Keratinocyte (primary cell): ENCODE data around the gene GIPC1. TPM values are rescaled to one million over a fixed set of nuclear protein-coding genes. Genes with fewer than 3 reads are reported as not detected.

ENCODE experiments used
- DNase-seq: peaks from one replicate; pipeline ENCODE4 v3.0.0-alpha.2; 2011; ENCODE audit warnings: low read depth, missing footprints, low spot score
- FAIRE-seq: peaks from 2 replicates; lab custom pipeline; 2011; peaks lifted over from hg19 to GRCh38; lab: Jason Lieb, UNC
- H2AFZ ChIP-seq: 2 replicates; pipeline ENCODE4 v1.6.0; 2012; ENCODE audit warnings: low read length, control low read depth, inconsistent platforms; ENCODE audit not compliant: control insufficient read depth
- H3K27ac ChIP-seq: 2 replicates; pipeline ENCODE4 v1.5.1; 2011; ENCODE audit warnings: low read length; ENCODE audit not compliant: control insufficient read depth, insufficient read depth
- H3K27me3 ChIP-seq: 3 replicates; pipeline ENCODE4 v1.6.0; 2011; ENCODE audit warnings: low read length; ENCODE audit not compliant: control insufficient read depth, insufficient read depth; ENCODE audit errors: extremely low read depth
- H3K36me3 ChIP-seq, 2 experiments: 2 replicates in 1 of 2; 3 replicates in 1 of 2; pipeline ENCODE4 v1.5.1; 2011; ENCODE audit warnings: low read length in 2 of 2, mild to moderate bottlenecking in 1 of 2; ENCODE audit not compliant: control insufficient read depth in 2 of 2, insufficient read depth in 2 of 2; ENCODE audit errors: extremely low read depth in 1 of 2
- H3K4me1 ChIP-seq: 3 replicates; pipeline ENCODE4 v1.5.1; 2011; ENCODE audit warnings: low read length; ENCODE audit not compliant: control insufficient read depth, insufficient read depth; ENCODE audit errors: extremely low read depth
- H3K4me2 ChIP-seq: 3 replicates; pipeline ENCODE4 v1.6.0; 2011; ENCODE audit warnings: low read depth, low read length; ENCODE audit not compliant: control insufficient read depth, insufficient read depth; ENCODE audit errors: extremely low read depth
- H3K4me3 ChIP-seq, 3 experiments: fragments of 200-600 bp in 1 of 3; sonication (generic) in 1 of 3; 2 replicates in 2 of 3; 3 replicates in 1 of 3; pipeline ENCODE4 v1.5.1; 2011 to 2016; ENCODE audit warnings: low read length in 3 of 3, mild to moderate bottlenecking in 3 of 3, control low read depth in 2 of 3, inconsistent platforms in 1 of 3, low read depth in 1 of 3, mixed read lengths in 1 of 3, mixed run types in 1 of 3, moderate library complexity in 1 of 3; ENCODE audit not compliant: control insufficient read depth in 2 of 3, insufficient read depth in 2 of 3; ENCODE audit errors: extremely low read depth in 1 of 3
- H3K79me2 ChIP-seq: 2 replicates; pipeline ENCODE4 v1.6.0; 2012; ENCODE audit warnings: low read length; ENCODE audit not compliant: control insufficient read depth, insufficient read depth
- H3K9ac ChIP-seq: 3 replicates; pipeline ENCODE4 v1.6.0; 2011; ENCODE audit warnings: low read length; ENCODE audit not compliant: control insufficient read depth, insufficient read depth; ENCODE audit errors: extremely low read depth
- H3K9me1 ChIP-seq: 3 replicates; pipeline ENCODE4 v1.6.0; 2011; ENCODE audit warnings: low read length; ENCODE audit not compliant: control insufficient read depth, insufficient read depth; ENCODE audit errors: extremely low read depth
- H3K9me3 ChIP-seq: 2 replicates; pipeline ENCODE4 v1.5.1; 2012; ENCODE audit warnings: low read depth, low read length; ENCODE audit not compliant: control insufficient read depth
- H4K20me1 ChIP-seq: 3 replicates; pipeline ENCODE4 v1.6.0; 2011; ENCODE audit warnings: low read length; ENCODE audit not compliant: control insufficient read depth, insufficient read depth; ENCODE audit errors: extremely low read depth
- CTCF ChIP-seq, 3 experiments: IDR thresholded peaks in 1 of 3; conservative IDR thresholded peaks in 1 of 3; optimal IDR thresholded peaks in 1 of 3; 2 replicates in 2 of 3; 3 replicates in 1 of 3; pipeline versions ENCODE3 to v1.5.1; 2011; ENCODE audit warnings: low read length in 3 of 3, mild to moderate bottlenecking in 3 of 3, moderate library complexity in 2 of 3, control low read depth in 1 of 3, inconsistent platforms in 1 of 3; ENCODE audit not compliant: insufficient read depth in 2 of 3; ENCODE audit errors: extremely low read depth in 1 of 3
- EZH2 ChIP-seq: IDR thresholded peaks from one replicate; pipeline ENCODE4 v1.6.1; 2012; ENCODE audit warnings: inconsistent platforms, mild to moderate bottlenecking, low read length, moderate library complexity
- dilution Hi-C: fragments of 300-500 bp; cut with MboI; formaldehyde crosslinking; loops from one replicate; pipeline ENCODE4 v1.7.0; 2020; ENCODE audit warnings: low sequenced_read_pairs; ENCODE audit not compliant: extremely low pct_ligation_motif_present
- polyA plus RNA-seq, 5 experiments: library from polyadenylated mRNA; depleted of rRNA in 3 of 5; stranded (reverse) in 3 of 5; stranded (forward) in 1 of 5; unstranded in 1 of 5; fragments of >200 nt; gene quantifications; 1 replicate in 1 of 5; 2 replicates in 3 of 5; 3 replicates in 1 of 5; pipeline versions ENCODE4 v1.2.1 to v1.2.3, GENCODE V29; 2011 to 2012; ENCODE audit warnings: missing spikeins in 2 of 5, low read depth in 1 of 5, low replicate concordance in 1 of 5
- small RNA-seq, 3 experiments: library from RNA; depleted of rRNA; stranded (forward); fragments of <200 nt; gene quantifications; one replicate each; pipeline ENCODE3, GENCODE V24; 2012; ENCODE audit warnings: low read depth in 3 of 3, low replicate concordance in 1 of 3; ENCODE audit not compliant: insufficient read length in 3 of 3

Gene GIPC1
- polyA plus RNA-seq, 1 donor (not counting 4 experiments of a cell fraction or from before 2014, with no cell fraction given): 166 TPM

GRCh38 chr19:14428882-14429416 is 67.0 kb downstream of the GIPC1 start:
- H3K4me2 ChIP-seq: no peak overlapping the region
- H3K79me2 ChIP-seq: no peaks in the 10 kb centered on the region
- H3K4me1 ChIP-seq: no peaks in the 10 kb centered on the region
- peaks cover 18% of the 10 kb centered on the region for H3K27me3 ChIP-seq
- no peak overlapping the region for H3K4me3 ChIP-seq
- H3K9me1 ChIP-seq: no peaks in the 10 kb centered on the region
- DNase-seq (no peak), FAIRE-seq (no peak)
- no peak overlapping the region for H3K9ac ChIP-seq
- dilution Hi-C loops: no loop called here
- no peak for TF ChIP-seq CTCF (optimal IDR thresholded peaks at IDR 0.05 in 1 of 3, IDR thresholded peaks at IDR 0.05 in 1 of 3, conservative IDR thresholded peaks at IDR 0.05 in 1 of 3; ENCODE audit: extremely low read depth in 1 of 3, insufficient read depth in 2 of 3, low read length in 3 of 3)
- no peak for TF ChIP-seq EZH2
- no peaks in the 10 kb centered on the region for H3K9me3 ChIP-seq
- no peak overlapping the region for H3K27ac ChIP-seq
- no peaks in the 10 kb centered on the region for H3K36me3 ChIP-seq
- no peaks in the 10 kb centered on the region for H4K20me1 ChIP-seq
- H2AFZ ChIP-seq: no peak overlapping the region

Small RNA genes within 50 kb of the gene (small RNA-seq; reads per million reads assigned to genes)
- gene SNRPGP15: 0 reads per million in 3 experiments

Other genes with a start within 250 kb of the GIPC1 start
- 14.1 to 25.1 TPM (median 22.8 TPM) in 3 replicates for gene ADGRE5, start 114.7 kb downstream of the GIPC1 start, polyA plus RNA-seq
- 54.9 to 85.1 TPM (median 57.6 TPM) in 3 replicates for gene DDX39A, start 76.8 kb downstream of the GIPC1 start, polyA plus RNA-seq
- gene PKN1, start 62.8 kb downstream of the GIPC1 start, polyA plus RNA-seq: 0.62 to 1.1 TPM (median 0.79 TPM) in 3 replicates
- 0.05 TPM in 1 of 3 replicates, not detected in the others for gene PTGER1, start 20.8 kb downstream of the GIPC1 start, polyA plus RNA-seq
- gene DNAJB1, start 22.3 kb upstream of the GIPC1 start, polyA plus RNA-seq: 249 to 290 TPM (median 265 TPM) in 3 replicates
- gene TECR, start 33.5 kb upstream of the GIPC1 start, polyA plus RNA-seq: 79.7 to 169 TPM (median 92.3 TPM) in 3 replicates
- gene NDUFB7, start 75.9 kb upstream of the GIPC1 start, polyA plus RNA-seq: 122 to 267 TPM (median 146 TPM) in 3 replicates
- 0.04 TPM in 1 of 3 replicates, not detected in the others for gene CLEC17A, start 87.0 kb upstream of the GIPC1 start, polyA plus RNA-seq
- not detected in 3 replicates for gene ADGRE3, start 178.7 kb upstream of the GIPC1 start, polyA plus RNA-seq
- 2.1 to 4.2 TPM (median 3.6 TPM) in 3 replicates for gene ZNF333, start 193.9 kb upstream of the GIPC1 start, polyA plus RNA-seq